Renal cortical epithelial cell (primary cell): ENCODE measurements around the gene GLIS1. TPM values are rescaled to one million over a fixed set of nuclear protein-coding genes. Genes with fewer than 3 reads are reported as not detected.
A peak's percentile ranks its signal among the peaks of the same experiment; 100 is the strongest.

Experiments used
- DNase-seq: peaks from one replicate; pipeline ENCODE4 v3.0.0-alpha.2; 2011; ENCODE audit warnings: low read depth
- total RNA-seq: library from RNA; depleted of rRNA; stranded (reverse); fragments of >200 nt; gene quantifications from 2 replicates; pipeline ENCODE4 v1.2.3, GENCODE V29; 2014

The GLIS1 gene
- total RNA-seq, 1 donor from 2014 or later = 0.60 TPM

DNA sequence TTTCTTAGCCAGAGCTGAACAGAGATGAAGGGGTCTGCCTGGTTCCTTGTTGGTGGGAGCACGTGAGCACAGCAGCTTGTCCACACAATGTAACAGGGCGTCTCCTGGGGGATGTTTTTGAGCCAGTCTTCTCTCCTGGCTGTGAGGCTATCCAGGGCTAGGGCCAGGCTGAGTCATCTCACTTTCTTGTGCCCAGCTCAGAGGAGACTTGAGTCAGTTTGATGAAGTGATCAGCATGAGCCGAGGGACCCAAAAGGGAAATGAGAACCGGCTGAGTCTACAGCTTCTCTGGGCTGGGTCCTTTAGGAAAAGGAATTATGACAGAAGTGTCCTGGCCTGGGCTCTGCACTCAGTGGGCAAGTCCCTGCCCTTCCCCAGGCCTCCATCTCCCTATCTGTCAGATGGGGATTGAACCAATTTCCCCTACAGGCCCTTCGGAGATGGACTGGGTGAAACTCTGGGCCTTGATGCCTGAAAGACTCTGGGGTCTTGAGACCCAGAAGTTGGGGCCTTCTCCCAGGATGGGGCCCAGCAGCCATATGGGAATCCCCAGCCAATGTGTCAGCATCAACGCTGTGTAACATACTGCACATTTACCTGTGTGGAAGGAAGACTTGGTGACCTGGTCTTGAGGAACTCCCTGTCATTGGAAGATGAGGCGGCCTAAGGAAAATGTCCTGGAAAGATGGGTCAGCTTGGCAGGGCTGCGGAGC, 243.2 kb downstream of the GLIS1 start:
- DNase-seq = no peak

DNA sequence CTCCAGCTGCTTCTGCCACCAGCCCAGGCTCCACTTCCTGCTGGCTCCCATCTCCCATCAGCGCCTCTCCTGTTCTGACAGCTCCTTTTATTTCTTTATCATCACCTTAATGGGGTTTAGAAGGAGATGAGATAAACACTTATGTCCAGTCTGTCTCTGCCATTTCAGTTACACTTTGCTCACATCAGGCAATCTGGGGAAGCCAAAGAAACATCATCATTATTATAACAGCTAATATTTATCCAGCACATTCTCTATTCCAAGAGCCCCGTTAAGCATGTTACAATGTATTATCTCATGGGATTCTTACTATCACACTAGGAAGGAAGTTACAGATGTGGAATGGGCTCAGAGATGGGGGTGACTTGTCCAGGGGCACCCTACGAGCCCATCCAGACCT, 248.6 kb downstream of the GLIS1 start:
- no peak for DNase-seq

DNA sequence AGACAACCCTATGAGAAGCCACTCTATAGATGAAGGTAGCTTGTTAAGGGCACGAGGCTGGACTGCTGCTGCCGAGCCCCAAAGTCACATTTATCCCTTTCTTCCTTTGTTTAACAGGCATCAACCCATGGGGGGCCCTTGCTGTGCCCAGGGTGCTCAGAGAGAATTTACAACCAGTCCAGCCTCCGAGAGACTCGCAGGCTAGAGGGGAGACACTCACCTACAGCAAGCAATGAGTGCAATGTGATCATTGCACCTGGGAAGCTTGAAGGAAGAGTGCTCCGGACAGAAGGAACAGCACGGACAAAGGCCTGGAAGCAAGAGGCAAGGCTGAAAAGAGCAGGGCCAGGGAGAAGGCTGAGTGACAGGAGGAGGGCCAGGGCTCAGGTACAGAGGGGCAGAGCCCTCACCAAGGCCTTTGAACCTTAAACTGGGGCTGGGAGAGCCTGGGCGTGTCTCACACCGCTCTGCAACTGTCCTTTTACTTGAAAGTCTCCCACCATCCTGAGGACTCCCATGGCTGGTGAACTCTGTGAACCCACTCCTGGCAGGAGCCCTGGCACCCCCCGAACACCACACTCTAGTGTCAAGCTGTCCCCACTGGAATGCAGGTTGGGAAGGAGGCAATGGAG, 252.5 kb downstream of the GLIS1 start:
- no peak for DNase-seq

DNA sequence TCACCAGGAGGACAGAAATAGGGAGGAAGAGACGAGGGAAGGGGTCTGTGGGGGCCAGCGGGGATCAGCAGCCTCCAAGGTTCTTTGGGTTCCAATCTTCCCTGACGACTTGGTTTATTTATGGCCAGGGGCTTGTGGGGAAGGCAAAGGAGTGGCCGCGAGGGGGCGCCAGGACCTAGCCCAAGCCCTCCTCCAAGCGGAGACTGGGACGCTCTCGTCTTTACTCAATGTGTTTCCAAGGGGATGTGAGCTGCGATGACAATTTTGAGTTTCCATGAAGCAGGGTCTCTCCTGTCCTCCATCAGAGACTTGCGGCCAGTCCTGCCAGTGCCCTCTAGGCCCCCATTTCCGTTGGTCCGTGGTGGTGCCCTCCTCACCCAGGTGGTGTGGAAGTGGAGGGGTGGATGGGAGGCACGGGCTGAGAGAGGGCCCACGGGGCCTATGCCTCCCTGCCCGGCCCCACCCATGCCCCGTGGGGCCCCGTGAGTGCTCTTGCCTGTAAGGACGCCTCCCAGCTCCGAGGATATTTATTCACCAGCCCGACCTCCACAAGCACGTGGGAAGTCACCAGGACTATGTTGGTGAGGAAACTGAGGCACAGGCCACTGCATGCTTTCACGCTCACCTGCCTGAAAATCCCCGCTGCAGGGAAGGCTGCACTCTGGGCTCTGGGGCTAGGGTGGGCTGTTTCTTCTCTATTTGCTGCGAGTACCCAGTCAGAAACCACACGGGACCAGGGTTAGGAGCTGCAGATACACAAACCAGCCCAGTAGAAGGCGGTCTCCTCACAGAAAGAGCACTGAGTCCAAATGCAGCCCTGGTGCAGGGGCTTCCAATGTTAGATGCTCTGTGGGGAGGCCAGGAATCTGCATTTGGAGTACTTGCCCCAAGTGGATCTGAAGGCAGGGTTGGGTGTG, 253.2 kb downstream of the GLIS1 start:
- peak; percentile 41 for DNase-seq

DNA sequence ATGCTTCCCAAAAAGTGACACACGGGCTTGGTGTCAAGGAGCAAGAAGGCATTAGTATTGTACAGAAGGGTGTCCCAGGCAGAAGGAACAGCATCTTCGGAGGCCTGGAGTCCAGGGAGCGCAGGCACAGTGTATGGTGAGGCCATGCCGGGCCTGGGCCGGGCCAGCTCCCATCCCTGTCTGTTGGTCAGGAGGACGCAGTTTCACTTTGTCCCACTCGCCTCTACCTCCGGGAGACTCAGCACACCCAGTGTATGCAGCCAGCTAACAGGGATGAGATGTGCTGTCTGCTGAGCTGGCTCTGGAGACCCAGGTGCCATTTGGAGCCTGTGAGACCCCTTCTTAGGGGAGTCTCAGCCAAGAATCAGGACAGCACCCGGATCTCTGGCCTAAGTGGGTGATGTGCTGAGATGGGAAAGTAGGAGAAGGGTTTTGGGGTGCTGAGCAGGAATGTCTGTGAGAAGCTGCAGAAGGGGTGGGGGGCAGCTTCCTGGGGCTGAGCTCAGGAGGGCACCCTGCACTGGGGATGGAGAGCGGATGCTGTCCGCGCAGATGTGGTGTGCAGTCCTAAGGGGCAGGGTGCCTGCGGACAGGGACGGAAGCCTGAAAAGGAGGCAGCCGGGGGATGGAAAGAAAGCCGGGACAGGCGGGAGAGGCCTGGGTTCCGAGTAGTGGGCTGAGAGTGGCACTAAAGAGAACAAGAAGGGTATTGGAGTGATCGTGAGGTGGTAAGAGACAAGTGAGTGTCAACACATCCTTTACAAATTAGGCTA, 254.1 kb downstream of the GLIS1 start:
- no peak for DNase-seq

DNA sequence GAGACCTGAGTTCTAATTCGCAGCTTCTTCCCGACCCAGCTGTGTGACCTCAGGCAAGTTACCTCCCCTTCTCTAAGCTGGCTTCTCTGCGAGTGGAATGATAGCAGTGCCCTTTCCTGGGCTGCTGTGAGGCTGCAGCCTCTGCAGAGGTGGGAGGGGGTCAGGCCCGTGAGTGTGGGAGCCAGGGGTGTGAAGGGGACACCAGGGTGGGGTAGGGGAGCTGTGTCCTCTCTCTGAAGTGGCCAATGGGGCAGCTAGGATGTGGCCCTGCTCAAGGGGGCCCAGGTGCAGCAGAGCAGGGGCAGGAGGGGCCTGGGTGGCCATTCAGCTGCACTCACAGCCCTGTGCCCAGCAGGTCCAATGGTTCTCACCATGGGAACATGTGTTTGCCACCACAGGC, 255.3 kb downstream of the GLIS1 start:
- no peak for DNase-seq

DNA sequence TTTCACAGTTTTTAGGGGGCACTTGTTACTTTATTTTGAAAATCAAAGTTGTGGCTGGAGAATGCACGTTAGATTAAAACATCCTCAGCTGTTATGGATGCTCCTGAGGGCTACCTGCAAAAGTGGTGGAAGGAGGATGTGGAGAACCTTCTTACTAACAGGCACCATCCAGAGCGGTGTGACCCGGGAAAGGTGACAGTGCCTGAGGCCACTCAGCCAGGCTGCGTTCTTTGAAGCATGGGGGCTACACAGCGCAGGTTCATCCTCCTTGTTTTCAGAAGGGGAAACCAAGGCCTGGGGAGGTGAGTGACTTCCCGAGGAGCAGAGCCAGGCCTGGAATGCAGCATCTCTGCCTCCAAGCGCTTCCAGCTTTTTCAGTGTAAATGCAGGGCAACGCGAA, 255.8 kb downstream of the GLIS1 start:
- no peak for DNase-seq

DNA sequence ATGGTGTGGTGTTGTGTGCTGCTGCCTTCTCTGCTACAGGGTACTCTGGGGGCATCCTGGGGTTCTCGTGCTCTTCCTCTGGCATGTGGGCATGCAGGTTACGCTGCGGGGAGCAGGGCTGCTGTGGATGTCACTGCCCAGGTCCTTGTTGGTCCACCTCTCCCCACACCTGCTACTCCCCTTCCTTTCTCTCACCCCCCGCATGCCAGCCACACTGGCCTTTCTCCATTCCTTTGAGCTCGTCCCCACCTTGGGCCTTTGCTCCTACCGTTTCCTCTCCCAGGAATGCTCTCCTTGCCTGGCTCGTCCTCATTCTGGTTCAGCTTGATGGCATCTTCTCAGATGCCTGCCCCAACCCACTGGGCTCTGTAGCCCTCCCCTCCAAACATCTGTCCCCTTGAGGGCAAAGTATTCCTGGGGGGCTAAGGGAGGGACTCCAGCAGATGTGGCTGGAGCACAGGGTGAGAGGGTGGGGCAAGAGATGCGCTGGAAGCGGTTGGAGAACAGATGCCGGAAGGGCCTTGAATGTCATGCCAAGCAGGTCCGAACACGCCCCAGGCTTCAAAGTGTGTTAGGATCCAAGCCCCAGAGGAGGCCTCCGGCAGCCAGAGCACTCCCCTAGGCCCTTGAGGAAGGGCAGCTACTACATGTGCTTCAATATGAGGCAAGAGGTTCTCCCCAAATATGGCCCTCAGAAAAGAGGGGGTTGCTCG, 256.4 kb downstream of the GLIS1 start:
- DNase-seq = no peak

DNA sequence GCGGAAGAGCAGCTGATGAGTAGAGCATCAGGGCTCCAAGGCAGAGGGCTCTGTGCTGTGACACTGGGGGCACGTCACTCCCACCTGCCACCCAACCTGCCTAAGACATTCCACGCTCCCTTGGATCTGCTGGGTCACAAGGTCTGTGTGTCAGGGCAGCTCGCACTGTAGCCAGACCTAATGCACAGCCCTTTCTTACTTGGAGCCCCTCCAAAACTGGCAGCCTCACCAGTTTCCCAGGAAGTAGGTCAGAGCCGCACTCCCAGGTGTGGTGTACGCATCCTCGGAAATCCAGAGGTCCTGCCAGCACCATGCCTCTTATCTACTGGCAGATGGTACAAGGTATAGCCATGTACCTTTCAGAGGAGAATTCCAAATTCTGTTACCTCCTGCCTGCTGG, 257.5 kb downstream of the GLIS1 start:
- no peak for DNase-seq

DNA sequence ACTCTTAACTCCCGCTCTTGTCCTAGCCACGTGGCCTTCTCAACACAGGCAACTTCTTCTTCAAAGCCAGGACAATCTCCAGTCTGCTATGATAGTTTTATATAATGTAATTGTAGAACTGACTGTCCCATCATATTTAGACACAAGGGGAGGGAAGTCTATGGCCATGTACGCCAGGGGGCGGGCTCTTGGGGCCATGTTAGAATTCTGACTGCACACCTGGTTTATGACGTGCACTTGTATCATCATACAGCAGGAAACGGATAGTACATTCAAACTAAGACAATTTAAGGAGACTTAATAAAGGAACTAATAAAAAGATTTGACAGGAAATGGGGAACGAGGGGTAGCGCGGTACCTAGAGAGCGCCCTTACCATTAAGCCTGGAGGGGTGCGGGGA, 258.3 kb downstream of the GLIS1 start:
- no peak for DNase-seq

DNA sequence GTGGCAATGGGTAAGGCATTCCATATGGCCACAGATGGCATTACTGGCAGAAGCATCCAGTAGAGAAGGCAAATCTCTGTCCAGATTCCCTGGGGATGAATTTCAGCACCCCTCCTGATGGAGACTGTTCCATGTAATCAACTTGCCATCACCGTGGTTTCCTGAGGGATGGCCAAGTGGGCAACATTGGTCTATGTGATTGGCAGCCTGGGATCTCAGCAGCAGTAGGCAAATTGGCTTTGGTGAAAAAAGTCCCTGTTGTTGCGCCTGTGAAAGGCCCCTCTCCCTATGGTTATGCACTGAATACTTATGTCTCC, 260.5 kb downstream of the GLIS1 start:
- no peak for DNase-seq

DNA sequence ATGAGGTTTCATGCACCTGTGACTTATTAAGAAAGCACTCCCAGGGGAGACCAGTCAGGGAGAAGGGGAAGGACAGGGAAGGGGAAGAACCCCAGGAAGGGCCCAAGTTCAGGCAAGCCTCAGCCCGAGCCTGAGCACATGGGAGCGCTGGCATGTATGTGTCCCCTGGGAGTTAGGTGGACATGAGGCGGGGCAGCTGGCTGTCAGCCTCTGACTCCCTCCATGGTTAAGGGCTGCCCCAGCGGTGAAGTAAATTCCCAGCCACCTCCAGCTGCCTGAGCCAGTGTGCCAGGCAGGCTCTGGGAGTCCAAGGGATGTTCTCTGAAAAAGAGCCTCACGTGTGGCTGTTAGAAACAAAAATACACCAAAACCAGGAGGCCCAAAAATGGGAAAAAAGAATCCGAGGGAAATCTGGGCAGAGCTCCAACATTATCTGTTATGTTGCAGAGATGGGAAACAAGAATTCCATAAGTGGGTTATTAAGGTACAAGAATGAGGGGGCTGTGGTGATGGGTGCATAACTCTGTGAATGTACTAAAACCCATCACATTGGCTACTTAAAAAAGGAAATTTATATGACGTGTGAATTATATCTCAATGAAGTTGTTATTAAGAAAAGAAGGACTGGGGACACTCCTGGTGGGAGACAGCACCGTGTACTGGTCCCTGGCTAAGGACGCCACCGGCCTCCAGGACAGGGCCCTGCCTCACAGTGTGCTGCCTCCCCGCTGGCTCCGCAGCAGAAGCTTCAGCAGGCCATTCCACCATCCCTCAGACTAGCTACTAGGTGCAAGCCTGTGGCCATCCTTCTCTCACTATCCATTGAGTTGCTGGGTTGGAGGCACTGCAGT, 261.1 kb downstream of the GLIS1 start:
- DNase-seq = no peak

DNA sequence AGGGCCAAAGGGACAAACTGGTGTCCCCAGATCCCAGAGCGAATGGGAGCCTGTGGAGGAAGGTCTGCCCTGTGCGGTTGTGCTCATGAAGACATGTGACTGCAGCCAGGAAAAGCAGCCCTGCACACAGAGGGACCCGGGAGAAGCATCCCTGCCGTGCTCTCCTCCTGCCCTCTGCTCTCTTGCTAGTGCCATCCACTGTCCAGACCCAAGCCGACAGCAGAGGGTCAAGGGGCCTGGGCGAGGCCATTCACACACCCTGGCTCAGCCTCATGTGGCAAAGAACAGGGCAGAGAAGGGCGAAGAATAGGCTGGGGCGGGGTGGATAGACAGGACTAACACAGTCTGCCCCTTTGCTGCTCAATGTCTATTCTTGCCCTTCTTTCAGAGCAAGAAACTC, 262.4 kb downstream of the GLIS1 start:
- DNase-seq = no peak

DNA sequence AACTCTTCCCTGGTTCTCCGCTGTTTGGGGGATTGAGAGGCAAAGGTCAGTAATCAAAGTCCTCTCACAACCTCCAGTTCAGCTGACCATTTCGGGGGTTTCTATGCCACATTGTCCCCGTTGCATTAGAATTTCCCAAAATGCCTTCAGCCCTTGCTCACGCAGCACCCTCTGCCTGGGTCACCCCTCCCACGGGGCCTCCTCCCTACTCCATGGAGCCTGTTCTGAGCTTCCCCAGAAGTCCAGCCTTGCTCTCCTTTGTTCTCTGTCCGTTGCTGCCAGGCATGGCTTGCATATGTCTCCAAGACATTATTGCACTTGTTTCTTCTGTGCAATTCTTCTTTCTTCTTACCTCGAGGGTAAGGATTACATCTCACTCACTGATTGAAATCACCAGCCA, 263.3 kb downstream of the GLIS1 start:
- no peak for DNase-seq

DNA sequence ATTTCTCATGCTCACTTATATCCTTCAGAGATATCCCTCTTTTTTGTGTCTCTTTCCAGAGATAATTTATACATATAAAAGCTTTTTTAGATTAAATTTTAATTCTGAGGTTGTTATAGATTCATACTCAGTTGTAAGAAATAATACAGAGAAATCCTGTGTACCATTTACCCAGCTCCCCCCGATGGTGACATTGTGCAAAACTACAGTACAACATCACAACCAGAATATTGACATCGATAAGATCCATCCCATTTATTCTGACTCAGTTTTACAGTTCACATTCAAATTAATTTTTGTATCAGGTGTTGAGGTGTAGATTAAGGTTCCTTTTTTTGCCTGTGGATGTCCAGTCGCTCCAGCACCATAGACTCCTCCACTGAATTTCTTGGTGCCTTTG, 265.5 kb downstream of the GLIS1 start:
- peak; percentile 6 for DNase-seq

DNA sequence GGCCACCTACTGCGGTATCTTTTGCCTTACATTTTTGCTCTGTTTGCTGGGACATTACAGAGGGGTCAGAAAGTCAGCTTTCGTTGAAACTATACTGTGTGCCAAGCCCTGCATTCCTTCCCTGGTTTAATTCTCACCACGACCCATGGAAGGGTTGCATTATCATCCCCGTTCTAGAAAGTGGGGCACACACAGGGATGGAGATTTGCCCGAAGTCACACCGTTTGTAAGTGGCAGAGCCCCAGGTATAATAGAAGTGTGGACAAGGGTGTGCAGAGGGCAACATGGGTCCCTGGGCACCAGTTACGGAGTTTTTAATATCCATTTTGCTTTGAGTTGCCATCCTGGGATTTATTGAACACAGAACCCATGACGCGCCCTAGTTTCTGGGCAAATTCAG, 268.0 kb downstream of the GLIS1 start:
- no peak for DNase-seq

DNA sequence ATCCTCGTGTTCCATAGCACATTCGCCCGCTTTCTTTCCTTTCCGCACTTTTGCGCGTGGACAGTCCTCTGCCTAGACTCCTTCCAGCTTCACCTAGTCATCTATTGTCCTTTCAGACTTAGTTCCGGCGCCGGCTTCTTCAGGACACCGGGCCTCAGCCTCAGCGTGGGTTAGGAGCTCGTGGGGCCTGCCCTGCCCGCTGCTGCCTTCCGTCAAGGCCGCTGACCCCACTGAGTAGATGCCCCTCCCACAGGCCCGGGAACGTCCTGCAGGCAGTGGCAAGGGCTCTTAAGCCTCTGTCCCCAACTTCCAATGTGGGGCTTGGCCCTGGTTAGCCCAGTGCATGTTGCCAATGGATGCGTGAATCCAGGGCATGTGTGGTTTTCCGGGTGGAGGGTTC, 268.4 kb downstream of the GLIS1 start:
- DNase-seq = no peak

DNA sequence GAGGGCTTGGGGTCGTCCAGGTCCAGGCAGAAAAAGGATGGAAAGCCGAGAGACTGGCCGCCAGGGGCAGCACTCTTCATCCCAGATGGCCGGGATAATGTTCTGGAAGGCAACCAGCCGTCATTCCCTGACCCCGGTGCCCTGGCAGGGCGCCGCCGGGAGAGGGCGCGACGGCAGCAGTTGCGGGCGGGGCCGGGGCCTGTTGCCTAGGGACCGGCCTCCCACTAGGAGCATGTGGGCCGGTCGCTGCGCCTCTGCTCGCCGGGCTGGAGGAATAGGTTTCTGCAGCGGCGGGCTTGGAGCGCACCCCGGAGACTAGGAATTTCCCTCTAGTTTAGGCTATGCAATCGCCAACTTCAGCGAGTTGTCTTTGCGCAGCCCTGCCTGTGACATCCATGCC, 268.8 kb downstream of the GLIS1 start:
- peak; percentile 50 for DNase-seq

DNA sequence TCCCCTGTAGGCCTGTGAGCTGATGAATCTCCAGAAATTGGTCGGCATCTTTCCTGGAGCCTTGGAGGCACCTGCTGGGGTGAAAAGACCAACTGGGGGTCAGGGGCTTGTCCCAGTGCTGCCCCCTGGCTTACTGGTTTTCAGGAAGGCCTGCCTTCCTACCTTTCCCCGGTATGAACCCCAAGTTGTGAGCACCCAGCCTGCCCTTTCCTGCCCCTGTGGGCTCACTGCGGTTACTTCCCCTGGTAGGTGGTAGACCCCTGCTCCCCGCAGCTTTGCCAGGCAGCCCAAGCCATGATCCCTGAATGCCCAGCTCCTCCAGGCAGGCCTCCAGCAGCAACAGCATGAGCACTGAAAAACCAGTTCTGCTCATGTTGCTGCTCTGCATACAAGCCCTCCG, 269.6 kb downstream of the GLIS1 start:
- no peak for DNase-seq

DNA sequence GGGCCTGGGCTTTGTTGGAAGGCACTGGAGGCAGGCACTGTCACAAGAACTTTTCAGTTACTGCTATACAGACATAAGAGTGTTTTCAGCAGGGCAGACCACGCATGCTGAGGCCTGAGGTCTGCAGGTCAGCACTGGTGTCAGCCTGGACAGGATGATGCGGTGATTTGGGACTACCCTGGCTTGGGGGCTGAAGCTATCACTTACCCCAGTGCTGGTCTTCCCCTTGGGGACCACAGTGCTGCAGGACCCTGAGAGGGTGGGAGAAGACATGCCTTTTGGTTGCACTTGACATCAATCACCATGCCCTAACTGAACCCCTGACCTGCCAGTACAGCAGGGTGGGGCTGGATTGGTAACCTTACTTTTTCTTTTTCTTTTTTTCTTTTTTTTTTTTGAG, 270.6 kb downstream of the GLIS1 start:
- no peak for DNase-seq

DNA sequence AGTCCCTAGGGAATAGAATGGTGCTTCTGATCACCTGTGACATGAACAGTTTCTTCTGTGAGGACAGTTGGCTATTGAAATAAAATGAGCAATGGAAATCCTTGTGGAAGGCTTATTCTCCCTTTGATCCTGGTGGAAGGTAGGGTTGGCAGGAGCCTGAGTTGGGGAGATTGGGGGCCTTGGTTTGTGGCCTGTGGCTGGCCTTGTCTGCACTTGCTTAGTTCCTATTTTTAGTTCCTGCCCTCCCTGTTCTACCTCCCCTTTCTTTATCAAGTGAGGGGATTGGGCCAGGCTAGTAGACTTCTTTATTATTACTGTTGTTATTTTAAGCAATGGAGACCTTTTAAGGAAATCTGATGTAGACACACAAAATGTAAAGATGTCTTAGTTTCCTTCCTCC, 271.6 kb downstream of the GLIS1 start:
- no peak for DNase-seq
